Gastroesophageal sphincter (tissue), 4 donors: ENCODE data around the gene STMN3. TPM values are rescaled to one million over a fixed set of nuclear protein-coding genes. Genes with fewer than 3 reads are reported as not detected.
A peak's percentile ranks its signal among the peaks of the same experiment; 100 is the strongest.

ENCODE experiments used
- ATAC-seq: fragments of 150-250 bp; one replicate; pipeline ENCODE4 v1.9.1; 2016; ENCODE audit warnings: mild to moderate bottlenecking, moderate library complexity
- H3K27ac ChIP-seq, 4 donors: fragments of 200-600 bp; sonication (generic) in 3 of 4; 1 replicate in 3 of 4; 2 replicates in 1 of 4; pipeline ENCODE4 v1.5.1; 2016 to 2019
- H3K27me3 ChIP-seq: fragments of 200-600 bp; sonication (generic); one replicate; pipeline ENCODE4 v1.5.1; 2019
- H3K36me3 ChIP-seq, 2 donors: fragments of 200-600 bp; sonication (generic); one replicate each; pipeline ENCODE4 v1.5.1; 2019; ENCODE audit warnings: control low read depth in 1 of 2
- H3K4me1 ChIP-seq, 3 donors: fragments of 200-600 bp; sonication (generic); 1 replicate in 2 of 3; 2 replicates in 1 of 3; pipeline ENCODE4 v1.5.1; 2016 to 2019; ENCODE audit warnings: control low read depth in 2 of 3
- H3K4me3 ChIP-seq, 2 donors: fragments of 200-600 bp; sonication (generic); one replicate each; pipeline ENCODE4 v1.5.1; 2019; ENCODE audit warnings: mild to moderate bottlenecking in 1 of 2, moderate library complexity in 1 of 2
- H3K9me3 ChIP-seq, 3 donors: fragments of 200-600 bp; sonication (generic); one replicate each; pipeline ENCODE4 v1.5.1; 2017 to 2019; ENCODE audit warnings: control low read depth in 2 of 3
- EP300 ChIP-seq: sonication (generic); formaldehyde crosslinking; IDR thresholded peaks from one replicate; pipeline ENCODE4 v1.6.1; 2017; ENCODE audit warnings: antibody characterized with exemption, mild to moderate bottlenecking
- POLR2A ChIP-seq, 2 donors: fragments of 450-650 bp; IDR thresholded peaks; one replicate each; pipeline ENCODE4 v1.6.1; 2017; ENCODE audit warnings: antibody characterized with exemption in 2 of 2, mild to moderate bottlenecking in 2 of 2, moderate library complexity in 1 of 2
- POLR2AphosphoS5 ChIP-seq: sonication (generic); formaldehyde crosslinking; IDR thresholded peaks from one replicate; pipeline ENCODE4 v1.6.1; 2017; ENCODE audit warnings: antibody characterized with exemption
- WGBS, 2 donors: methylation state at CpG; one replicate each; pipeline ENCODE4 v1.1.5; 2018; ENCODE audit warnings: low coverage in 1 of 2; 5-methylcytosine and 5-hydroxymethylcytosine counted together
- total RNA-seq, 4 donors: library from RNA; depleted of rRNA; stranded (reverse); fragments of >200 nt; gene quantifications; one replicate each; pipeline ENCODE4 v1.1.0, GENCODE V29; 2016
- TF ChIP-seq, protein P1 (sequence below), 4 experiments: fragments of 200-600 bp in 2 of 4; fragments of 450-650 bp in 2 of 4; sonication (generic) in 1 of 4; IDR thresholded peaks; one replicate each; pipeline ENCODE4 v1.5.1; 2017 to 2019; ENCODE audit warnings: antibody characterized with exemption in 4 of 4, mild to moderate bottlenecking in 2 of 4, moderate library complexity in 2 of 4

Gene STMN3
- total RNA-seq, 4 donors from 2014 or later: 13.7 to 31.6 (median 17.0) TPM

DNA sequence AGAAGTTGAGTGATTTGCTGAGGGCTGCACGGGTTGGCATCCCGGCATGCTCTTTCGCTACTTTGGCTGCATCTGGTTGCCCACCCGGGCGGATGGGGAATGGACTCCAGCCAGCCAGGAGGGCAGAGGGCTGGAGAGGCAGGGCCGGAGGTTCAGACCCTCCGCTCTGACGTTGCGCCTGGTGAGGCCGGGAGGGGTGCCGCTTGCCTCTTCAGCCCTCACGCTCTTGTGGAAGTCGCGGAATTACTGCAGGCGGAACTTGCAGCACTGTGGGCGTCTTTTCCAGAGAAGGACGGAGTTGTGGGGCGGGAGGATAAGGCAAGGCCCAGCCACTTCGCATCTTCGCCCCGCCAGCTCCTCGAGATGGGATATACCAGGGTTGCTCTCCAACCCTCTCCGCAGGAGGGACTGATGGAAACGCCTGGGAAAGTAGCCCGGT is 5.5 kb upstream of the STMN3 start:
- Histone ChIP-seq H3K36me3 (peaks cover 0 to 33% of the 10 kb centered on the region in 2 donors), H3K9me3 (no peaks in the 10 kb centered on the region), H3K4me3 (peak overlapping the region; percentile 54 to 74), H3K27me3 (no peaks in the 10 kb centered on the region), H3K27ac (peak overlapping the region; percentile 16 to 95 (median 90)), H3K4me1 (peaks cover 0 to 41% (median 14%) of the 10 kb centered on the region in 3 donors)
- TF ChIP-seq EP300 (no peak), POLR2AphosphoS5 (no peak), POLR2A (IDR thresholded peaks at IDR 0.05) (no peak)
- TF ChIP-seq, protein P1, sequence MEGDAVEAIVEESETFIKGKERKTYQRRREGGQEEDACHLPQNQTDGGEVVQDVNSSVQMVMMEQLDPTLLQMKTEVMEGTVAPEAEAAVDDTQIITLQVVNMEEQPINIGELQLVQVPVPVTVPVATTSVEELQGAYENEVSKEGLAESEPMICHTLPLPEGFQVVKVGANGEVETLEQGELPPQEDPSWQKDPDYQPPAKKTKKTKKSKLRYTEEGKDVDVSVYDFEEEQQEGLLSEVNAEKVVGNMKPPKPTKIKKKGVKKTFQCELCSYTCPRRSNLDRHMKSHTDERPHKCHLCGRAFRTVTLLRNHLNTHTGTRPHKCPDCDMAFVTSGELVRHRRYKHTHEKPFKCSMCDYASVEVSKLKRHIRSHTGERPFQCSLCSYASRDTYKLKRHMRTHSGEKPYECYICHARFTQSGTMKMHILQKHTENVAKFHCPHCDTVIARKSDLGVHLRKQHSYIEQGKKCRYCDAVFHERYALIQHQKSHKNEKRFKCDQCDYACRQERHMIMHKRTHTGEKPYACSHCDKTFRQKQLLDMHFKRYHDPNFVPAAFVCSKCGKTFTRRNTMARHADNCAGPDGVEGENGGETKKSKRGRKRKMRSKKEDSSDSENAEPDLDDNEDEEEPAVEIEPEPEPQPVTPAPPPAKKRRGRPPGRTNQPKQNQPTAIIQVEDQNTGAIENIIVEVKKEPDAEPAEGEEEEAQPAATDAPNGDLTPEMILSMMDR (IDR thresholded peaks at IDR 0.05): no peak
- peak; percentile 41 for ATAC-seq
- WGBS, 2 donors: 0% methylated on average over 10 of the region's 25 CpGs; no CpG with 5 or more reads in 1 of the 2 donors

DNA sequence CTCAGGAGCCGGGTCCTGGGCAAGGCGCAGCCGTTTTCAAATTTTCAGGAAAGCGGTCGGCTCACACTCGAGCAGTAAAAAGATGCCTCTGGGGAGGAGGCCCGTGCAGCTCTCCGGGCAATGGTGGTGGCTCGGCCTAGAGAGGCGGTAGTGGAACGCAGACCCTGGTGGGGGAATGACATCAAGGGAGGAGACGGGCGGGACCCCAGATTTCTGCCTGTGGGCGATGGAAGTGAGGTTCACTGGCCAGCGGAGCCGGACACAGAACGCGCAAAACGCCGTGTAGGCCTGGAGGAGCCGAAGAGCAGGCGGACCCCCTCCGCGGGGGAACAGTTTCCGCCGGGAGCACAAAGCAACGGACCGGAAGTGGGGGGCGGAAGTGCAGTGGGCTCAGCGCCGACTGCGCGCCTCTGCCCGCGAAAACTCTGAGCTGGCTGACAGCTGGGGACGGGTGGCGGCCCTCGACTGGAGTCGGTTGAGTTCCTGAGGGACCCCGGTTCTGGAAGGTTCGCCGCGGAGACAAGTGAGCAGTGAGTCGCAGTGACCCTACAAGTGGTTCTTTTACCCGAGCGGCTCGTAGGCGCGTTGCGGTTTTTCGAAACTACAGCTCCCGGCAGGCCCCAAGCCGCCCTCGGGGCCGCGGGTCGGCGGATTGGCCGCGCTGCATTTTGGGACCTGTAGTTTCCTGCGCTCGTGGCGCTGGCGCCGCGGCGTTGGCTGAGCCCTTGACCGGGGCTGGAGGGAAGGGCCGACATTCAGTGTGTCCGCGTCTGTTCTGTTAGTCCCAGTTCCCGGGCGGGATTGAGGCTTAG is 4.9 kb upstream of the STMN3 start, which contains the start of gene RTEL1:
Gene RTEL1 (plus strand): TSS at position 376 of the 812 bp plus-strand sequence. CDS start 1,091 bp downstream, outside the sequence.
- Histone ChIP-seq H3K4me1 (peaks cover 0 to 47% (median 17%) of the 10 kb centered on the region in 3 donors), H3K9me3 (no peaks in the 10 kb centered on the region), H3K4me3 (peak within 1 kb of the TSS; percentile 54 to 74), H3K27ac (peak within 1 kb of the TSS; percentile 54 to 95 (median 90)), H3K27me3 (no peaks in the 10 kb centered on the region), H3K36me3 (peaks cover 0 to 27% of the 10 kb centered on the region in 2 donors)
- ATAC-seq: peak; percentile 95
- TF ChIP-seq POLR2A (IDR thresholded peaks at IDR 0.05): peak; percentile 6 to 32
- TF ChIP-seq, protein P1 (IDR thresholded peaks at IDR 0.05): peak in 3 of 4 experiments; percentile 19 to 43 (median 32)
- TF ChIP-seq EP300: no peak
- peak; percentile 58 for TF ChIP-seq POLR2AphosphoS5
- 2% methylated on average over 11 to 38 of the region's 73 CpGs for WGBS, 2 donors

DNA sequence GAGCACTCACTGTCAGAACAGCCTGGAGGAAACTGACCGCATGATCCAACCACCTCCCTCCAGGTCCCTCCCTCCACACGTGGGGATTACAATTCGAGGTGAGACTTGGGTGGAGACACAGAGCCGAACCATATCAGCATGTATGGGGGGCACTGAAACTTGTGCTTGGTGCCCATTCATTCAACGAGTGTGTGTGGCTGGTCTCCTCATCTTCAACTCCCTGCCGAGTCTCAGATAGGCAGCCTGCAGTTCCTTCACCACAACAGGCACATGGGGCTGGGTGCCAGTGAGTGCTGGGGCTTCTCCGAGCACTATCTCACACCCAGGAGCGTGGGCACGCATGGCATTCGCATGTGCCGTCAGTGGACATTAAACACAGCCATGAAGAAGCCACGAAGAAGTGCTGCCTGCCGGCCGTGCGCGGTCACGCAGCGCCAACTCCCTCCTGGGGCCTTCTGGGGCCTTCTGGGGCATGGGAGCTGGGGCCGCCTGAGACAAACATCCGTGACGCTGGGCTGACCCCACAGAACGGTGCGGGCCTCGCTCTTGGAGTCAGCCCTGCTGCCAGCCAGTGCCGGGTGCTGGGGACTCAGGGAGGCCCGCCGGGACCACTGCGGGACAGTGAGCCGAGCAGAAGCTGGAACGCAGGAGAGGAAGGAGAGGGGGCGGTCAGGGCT is 4.2 kb upstream of the STMN3 start:
- ATAC-seq: no peak
- no peak for TF ChIP-seq POLR2A (IDR thresholded peaks at IDR 0.05)
- TF ChIP-seq POLR2AphosphoS5: no peak
- TF ChIP-seq EP300: no peak
- TF ChIP-seq, protein P1 (IDR thresholded peaks at IDR 0.05): no peak

DNA sequence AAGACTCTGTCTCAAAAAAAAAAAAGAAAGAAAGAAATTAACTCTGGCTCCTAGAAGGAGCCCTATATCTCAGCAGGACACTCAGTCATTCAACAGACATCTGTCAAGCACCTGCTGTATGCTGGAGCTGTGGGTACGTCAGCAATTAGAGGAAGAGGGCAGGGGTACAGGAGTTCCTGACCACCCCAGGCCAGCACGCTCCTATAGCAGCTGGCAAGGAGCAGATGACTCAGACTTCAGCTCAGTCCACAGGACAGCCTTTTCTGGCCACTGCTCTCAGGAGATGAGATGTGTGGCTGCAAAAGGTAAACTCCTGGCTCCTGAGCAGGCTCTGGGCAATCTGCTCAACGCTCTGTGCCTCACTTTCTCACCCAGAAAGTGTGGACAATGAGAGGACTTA is 3.2 kb upstream of the STMN3 start:
- TF ChIP-seq, protein P1 (IDR thresholded peaks at IDR 0.05): no peak
- TF ChIP-seq POLR2A (IDR thresholded peaks at IDR 0.05) (no peak), POLR2AphosphoS5 (no peak), EP300 (no peak)
- H3K36me3 ChIP-seq: peaks cover 0 to 10% of the 10 kb centered on the region in 2 donors
- H3K27me3 ChIP-seq: no peaks in the 10 kb centered on the region
- H3K4me3 ChIP-seq: no peak overlapping the region
- ATAC-seq: no peak
- WGBS, 2 donors: 60 to 85% methylated on average over 1 to 2 of the region's 3 CpGs
- H3K9me3 ChIP-seq: no peaks in the 10 kb centered on the region
- H3K4me1 ChIP-seq: peaks cover 0 to 64% (median 29%) of the 10 kb centered on the region in 3 donors
- H3K27ac ChIP-seq: no peak overlapping the region

More for the DNA sequence above, 4.2 kb upstream of the STMN3 start:
- H3K27ac ChIP-seq: peak overlapping the region; percentile 54 to 95 (median 90)
- H3K4me3 ChIP-seq: peak overlapping the region; percentile 54 to 74
- WGBS, 2 donors: 0 to 40% methylated on average over 1 to 4 of the region's 31 CpGs
- H3K4me1 ChIP-seq: peaks cover 0 to 54% (median 21%) of the 10 kb centered on the region in 3 donors
- no peaks in the 10 kb centered on the region for H3K27me3 ChIP-seq
- peaks cover 0 to 19% of the 10 kb centered on the region in 2 donors for H3K36me3 ChIP-seq
- no peaks in the 10 kb centered on the region for H3K9me3 ChIP-seq
